ENCODE measurements around the gene KIAA1586. TPM values are rescaled to one million over a fixed set of nuclear protein-coding genes. Genes with fewer than 3 reads are reported as not detected.
"Not testable (repeated sequence)": the region's sequence is repeated elsewhere in the genome, so short reads cannot be mapped to it uniquely, and the experiment has no call there.

Gene KIAA1586
- total RNA-seq, 1 experiment from 2014 or later, result 8.6 TPM

DNA sequence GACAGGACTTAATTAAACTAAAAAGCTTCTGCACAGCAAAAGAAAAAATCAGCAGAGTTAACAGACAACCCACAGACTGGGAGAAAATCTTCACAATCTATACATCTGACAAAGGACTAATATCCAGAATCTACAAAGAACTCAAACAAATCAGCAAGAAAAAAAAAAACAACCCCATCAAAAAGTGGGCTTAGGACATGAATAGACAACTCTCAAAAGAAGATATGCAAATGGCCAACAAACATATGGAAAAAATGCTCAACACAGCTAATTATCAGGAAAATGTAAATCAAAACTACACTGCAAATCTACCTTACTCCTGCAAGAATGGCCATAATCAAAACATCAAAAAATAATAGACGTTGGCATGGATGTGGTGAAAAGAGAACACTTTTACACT, 2.4 kb upstream of the KIAA1586 start:
- not testable (repeated sequence) for DNase-seq (ENCODE audit: low read depth)

DNA sequence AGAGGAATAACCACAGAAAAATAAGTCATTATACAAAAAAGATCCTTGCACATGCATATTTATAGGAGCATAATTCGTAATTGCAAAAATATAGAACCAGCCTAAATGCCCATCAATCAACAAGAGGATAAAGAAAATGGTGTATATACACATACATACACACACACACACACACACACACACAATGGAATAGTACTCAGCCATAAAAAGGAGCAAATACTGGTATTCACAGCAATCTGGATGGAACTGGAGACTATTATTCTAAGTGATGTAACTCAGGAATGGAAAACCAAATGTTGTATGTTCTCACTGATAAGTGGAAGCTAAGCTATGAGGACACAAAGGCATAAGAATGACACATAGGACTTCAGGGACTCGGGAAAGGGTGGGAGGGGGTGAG, 1.9 kb upstream of the KIAA1586 start:
- DNase-seq (ENCODE audit: low read depth), result no peak

DNA sequence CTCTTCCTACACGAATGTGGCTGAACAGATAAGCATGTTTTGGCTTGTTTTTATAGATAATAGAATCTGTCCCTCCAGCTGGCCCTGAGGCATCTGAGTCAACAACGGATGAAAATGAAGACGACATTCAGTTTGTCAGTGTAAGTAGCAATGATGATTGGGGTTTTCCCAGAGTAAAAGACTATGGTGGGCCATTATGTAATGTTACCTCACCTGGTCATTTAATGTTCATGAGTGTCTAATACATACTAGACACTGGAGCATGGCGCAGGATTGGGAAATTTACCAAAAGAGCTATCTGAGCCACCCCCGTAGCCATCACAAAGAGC, 728 bp downstream of the KIAA1586 start:
- not testable (repeated sequence) for DNase-seq (ENCODE audit: low read depth)

DNA sequence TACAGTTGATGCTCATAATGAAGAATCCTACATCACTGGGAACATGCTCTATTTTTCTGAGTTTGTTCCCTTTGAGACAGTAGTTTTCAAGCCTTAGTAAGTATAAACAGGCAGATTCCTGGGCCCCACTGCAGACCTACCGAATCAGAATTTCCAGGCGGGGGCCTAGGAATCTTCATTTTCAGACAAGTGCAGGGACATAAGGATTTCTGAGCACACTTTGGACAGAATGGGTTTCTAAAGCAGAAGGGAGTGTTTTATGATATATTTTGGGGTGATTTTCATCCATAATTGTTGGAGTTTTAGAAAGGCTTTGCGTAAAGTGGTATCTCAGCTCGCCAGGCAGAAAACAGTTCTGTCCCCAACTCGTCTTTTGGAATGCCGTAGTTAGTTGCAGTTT, 1.4 kb downstream of the KIAA1586 start:
- DNase-seq (ENCODE audit: low read depth), result not testable (repeated sequence)

DNA sequence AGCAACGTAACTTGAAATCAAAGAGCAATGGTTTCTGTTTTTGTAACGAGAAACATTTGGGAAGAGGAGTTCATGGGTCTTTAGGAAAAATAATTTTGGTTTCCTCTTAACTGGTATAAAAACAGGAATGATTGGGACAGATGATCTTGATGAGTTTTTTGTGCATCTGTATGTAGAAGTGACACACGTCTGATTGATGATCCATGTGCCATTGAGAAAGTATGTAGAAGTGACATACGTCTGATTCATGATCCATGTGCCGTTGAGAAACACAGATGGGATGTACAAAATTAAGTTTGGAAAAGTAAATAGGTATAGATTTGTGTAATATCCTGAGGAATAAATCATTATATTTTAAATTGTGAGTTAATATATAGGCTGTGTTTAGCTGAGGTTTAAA, 2.1 kb downstream of the KIAA1586 start:
- no peak for DNase-seq (ENCODE audit: low read depth)

DNA sequence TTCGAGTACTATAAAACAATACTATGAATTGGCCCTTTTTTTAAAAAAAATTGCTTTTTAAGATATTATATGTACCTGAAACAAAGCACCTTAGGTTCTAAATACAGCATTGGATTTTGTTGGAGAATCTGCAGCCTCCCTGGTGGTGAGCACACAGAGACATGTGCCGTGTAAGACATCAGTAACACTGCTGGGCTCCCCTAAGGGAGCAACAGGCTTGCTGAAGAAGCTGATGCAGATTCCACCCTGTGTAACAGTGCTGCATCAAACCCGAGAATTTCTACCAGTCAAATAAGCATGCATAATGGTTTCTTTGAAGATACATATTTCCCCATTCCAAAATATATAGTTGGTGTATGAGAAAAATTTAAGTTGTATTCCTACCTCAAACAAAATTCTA, 17.4 kb downstream of the KIAA1586 start:
- DNase-seq (ENCODE audit: low read depth), result no peak

DNA sequence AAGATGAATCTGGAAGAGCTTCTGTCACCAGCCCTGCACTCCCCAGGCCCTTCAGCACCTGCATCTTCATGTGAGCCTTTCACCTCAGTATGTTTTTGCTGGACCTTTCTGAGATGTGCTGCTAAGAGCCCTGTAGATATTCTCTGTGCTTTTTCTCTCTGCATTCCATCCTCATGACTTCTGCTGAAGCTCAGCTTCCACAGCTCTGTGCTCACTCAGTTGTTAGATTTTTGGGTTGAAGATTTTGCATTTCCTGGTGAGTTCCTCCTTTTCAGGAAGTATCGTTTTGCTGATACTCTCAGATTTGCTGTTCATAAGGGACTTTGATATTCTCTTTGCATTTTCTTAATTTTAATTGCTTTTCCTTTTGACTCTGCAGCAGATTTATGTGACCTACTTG, 18.3 kb downstream of the KIAA1586 start:
- DNase-seq (ENCODE audit: low read depth), result no peak

DNA sequence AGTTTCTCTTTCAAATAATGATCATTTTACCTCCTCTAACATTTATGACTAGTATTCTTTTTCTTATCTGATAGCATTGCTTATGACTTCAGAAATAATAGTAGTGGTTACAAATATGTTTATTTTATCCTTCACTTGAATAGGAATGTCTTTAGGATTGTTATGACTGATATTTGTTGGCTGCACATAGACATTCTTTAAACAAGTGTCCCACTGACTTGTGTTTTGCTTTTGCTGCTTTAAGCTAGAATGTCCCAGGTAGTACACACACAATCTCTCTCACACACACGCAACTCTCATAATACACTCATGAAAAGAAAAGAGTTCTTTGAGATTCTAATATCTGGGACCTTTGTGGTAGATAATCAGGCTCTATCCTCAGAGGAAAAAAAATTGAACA, 21.6 kb downstream of the KIAA1586 start:
- DNase-seq (ENCODE audit: low read depth), result no peak

DNA sequence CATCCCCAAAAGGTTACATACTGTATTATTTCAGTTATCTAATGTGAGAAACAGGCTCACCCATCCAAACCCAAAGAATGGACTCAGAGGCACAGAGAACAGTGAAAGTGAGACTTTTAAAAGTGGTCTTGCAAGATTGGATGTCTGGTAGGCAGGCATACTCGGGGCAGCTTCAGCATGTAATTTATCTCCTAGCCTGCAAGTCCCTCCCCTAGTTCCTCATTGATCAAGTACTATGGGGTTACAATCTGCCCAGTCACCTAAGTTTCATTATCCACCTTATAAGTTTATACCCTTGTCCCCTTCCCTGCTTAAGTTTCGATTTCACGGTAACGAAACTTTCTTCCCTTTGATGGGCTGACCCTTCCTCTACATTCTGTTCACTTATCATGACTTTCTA, 22.7 kb downstream of the KIAA1586 start:
- DNase-seq (ENCODE audit: low read depth), result no peak

DNA sequence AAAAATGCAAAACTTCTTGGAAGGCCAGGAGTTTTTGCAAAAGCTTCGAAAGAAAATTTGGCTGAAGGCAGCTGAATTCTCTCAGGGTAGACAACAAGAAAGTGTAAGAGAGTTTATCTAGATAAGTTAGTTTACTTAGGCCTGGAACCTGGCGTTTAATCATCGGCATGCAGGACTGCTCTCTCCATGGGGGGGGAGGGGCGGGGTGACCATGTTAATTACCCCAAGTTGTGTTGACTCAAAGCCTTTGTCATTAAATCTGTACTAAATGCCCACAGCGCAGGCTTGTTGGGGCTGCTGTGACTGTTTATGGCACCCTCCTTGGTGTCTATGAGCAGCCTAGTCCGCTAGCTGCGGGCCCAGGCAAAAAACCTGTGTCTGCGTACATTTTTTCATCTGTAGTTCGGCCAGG, 23.4 kb downstream of the KIAA1586 start:
- no peak for DNase-seq (ENCODE audit: low read depth)

DNA sequence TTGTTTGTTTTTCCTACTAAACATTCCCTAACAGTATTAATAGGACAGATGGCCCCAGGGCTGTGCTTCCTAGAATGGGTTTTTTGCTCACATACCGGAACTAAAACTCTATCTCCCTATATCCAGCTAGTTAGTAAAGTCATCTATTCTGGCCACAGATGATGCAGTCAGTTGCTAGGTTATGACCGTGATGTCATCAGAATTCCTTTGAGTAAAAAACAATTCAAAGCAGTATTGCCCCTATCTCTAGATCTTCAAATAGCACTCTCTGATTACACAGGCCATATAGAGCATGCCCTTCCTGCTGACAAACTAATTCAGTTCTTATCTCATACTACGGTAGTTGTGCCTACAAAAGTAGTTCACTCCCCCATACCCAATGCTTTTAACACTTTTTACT, 25.6 kb downstream of the KIAA1586 start:
- DNase-seq (ENCODE audit: low read depth), result no peak

DNA sequence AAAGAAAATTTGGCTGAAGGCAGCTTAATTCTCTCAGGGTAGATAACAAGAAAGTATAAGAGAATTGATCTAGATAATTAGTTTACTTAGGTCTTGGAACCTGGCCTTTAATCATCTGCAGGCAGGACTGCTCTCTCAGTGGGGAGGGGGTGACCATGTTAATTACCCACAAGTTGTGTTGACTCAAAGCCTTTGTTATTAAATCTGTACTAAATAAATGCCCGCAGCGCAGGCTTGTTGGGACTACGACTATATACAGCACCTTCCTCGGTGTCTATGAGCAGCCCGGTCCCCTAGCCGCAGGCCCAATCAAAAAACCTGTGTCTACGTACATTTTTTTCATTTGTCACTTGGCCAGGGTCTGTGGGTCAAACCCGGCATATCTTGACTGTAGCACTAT, 27.9 kb downstream of the KIAA1586 start:
- no peak for DNase-seq (ENCODE audit: low read depth)

DNA sequence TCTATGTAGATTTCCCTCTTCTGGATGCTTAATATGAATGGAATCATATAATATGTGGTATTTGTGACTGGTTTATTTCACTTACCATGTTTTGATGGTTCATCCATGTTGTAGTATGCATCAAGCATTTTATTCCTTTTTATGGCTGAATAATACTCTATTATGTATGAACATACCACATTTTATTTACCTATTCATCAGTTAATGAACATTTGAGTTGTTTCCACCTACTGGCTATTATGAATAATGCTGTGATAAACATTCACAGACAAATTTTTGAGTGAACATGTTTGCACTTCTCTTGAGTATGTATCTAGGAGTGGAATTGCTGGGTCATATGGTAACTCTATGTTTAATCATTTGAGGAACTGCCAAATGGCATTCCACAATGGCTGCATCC, 28.6 kb downstream of the KIAA1586 start:
- DNase-seq (ENCODE audit: low read depth), result no peak

DNA sequence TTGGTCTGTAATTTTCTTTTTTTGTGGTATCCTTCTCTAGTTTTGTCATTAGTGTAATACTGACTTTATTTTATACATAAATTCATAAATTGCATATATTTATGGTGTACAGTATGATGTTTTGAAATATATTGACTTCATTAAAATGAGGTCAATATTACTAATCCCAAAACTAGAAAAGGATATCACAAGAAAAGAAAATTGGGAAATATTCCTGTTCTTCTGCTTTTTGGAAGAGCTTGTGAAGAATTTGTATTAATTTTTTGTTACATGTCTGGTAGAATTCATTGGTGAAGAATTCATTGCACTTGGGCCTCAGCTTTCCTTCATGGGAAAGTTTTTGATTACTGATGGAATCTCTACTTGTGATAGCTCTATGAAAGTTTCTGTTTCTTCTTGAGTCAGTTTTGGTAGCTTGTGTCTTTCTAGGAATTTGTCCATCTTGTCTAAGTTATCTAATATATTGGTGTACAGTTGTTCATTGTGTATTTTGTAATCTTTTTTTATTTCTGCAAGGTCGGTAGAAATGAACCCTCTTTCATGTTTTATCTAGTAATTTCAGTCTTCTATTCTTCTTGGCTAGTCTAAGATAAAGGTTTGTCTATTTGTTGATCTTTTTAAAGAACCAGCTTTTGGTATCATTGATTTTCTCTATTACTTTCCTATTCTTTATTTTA, 32.2 kb downstream of the KIAA1586 start:
- no peak for DNase-seq (ENCODE audit: low read depth)

DNA sequence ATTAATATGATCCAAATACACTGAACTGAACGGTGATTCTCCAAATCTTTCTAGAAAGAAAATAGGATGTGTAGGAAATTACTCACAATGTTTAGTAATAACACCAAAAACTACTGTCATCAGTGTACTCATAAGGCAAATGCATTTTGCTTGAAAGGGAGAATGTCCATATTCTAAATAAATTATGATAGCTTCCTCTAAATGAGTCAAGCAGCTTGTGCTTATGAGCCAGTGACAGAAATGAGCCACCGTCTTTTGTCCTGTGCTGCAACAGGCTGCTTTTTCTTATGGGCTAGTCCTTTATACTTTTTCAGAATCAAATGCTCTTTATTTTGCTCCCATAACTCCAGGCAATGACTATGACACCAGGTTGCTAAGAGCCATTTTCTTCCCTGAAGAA, 39.0 kb downstream of the KIAA1586 start:
- DNase-seq (ENCODE audit: low read depth), result no peak

DNA sequence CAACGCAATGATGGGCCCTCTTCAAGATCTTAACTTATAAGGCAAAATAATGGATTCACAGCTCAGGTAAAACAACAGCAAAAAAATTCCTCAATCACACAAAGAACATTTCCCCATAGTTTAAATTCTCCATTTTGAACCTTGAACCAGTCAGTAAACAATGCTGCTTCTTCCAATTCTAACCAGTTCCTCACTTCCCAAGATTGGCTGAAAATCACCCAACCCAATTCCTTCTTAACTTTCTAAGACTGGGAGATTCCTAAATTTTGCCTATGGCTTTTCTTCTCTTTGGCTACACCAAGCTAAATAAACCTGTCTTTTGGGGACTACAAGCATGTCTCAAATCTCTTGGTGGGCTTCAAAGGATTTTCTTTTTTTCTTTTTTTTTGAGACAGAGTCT, 40.4 kb downstream of the KIAA1586 start:
- DNase-seq (ENCODE audit: low read depth), result no peak

DNA sequence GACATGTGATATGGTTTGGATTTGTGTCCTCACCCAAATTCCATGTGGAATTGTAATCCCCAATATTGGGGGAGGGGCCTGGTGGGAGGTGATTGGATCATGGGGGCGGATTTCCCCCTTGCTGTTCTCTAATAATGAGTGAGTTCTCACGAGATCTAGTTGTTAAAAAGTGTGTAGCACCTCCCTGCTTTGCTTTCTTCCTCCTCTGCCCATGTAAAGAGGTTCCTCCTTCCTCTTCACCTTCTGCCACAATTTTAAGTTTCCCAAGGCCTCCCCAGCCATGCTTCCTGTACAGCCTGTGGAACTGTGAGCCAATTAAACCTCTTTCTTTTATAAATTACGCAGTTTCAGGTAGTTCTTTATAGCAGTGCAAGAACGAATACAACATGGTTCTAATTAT, 41.4 kb downstream of the KIAA1586 start:
- DNase-seq (ENCODE audit: low read depth), result no peak

DNA sequence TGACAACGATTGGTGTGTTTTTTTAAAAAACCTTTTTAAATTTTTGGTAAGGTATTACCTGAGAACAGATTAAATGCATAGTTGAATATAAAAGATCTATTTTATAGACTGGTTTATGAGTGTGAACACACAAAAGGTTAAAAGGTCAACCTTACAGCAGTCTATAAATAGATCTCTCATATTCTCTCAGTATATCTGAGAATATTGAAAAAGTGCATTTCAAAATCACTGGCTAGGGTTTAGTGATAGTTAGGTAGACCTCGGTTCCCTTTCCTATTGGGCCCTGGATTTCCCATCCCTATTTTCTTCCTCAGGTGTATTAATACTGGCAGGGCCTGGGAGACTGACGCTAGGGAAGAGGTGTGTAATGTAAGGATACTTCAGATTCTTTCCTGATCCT, 42.8 kb downstream of the KIAA1586 start:
- no peak for DNase-seq (ENCODE audit: low read depth)

DNA sequence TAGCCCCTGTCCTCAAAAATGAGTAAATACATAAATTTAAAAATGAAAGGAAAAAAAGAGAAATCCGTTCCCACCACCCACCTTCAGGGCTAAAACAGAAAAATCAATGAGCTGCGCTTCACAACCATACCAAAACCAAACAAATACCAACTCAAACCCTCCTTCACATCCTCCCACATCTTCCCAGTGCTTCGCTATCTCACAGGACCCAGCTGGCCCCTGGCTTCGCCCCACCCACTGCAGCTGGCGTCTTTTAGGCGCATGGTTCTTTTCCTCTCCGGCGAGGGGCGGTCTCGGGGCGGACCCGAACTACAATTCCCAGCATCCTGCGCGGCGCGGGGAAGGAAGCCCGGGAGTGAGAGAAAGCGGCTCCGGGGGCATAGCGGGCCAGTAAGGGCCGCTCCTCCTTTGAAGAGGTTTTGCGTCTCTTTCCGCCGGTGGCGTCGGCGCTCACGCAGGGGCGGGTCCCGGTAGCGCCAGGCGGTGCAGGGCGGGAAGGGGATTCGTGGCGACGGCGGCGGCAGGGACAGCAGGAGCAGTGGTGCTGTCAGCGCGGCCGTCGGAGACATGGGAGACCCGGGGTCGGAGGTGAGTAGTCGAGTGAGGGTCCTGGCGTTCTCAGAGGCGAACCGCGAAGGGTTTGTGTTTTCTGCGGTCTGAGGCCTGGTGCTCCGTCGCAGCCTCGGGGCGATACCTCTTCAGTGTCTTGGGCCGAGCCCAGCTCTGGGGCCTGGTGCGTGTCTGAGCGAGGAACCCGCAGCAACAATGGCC, 43.4 kb downstream of the KIAA1586 start, which contains the start of gene ZNF451:
TSS of gene ZNF451 (plus strand) at position 502 of the 771 bp plus-strand sequence. CDS start at position 568, 66 bp downstream.
- DNase-seq (ENCODE audit: low read depth), result peak; percentile 98

DNA sequence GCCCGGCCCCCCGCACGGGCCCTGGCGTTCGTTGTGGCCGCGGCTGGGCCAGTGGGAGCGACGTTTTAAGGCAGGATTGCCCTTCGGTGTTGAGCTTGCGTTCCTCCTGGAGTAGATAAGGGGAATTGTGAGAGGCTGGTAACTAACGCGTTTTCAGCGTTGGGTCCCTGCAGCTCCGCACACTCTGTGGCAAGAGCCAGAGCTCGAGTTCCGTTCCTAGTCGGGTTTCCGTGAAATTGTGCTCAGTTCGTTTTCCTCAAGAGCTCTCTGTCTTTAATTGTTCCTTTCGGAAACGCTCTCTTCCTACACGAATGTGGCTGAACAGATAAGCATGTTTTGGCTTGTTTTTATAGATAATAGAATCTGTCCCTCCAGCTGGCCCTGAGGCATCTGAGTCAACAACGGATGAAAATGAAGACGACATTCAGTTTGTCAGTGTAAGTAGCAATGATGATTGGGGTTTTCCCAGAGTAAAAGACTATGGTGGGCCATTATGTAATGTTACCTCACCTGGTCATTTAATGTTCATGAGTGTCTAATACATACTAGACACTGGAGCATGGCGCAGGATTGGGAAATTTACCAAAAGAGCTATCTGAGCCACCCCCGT, 44.1 kb downstream of the KIAA1586 start:
- not testable (repeated sequence) for DNase-seq (ENCODE audit: low read depth)

DNA sequence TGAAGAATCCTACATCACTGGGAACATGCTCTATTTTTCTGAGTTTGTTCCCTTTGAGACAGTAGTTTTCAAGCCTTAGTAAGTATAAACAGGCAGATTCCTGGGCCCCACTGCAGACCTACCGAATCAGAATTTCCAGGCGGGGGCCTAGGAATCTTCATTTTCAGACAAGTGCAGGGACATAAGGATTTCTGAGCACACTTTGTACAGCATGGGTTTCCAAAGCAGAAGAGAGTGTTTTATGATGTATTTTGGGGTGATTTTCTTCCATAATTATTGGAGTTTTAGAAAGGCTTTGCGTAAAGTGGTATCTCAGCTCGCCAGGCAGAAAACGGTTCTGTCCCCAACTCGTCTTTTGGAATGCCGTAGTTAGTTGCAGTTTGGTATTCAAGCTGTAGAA, 44.9 kb downstream of the KIAA1586 start:
- DNase-seq (ENCODE audit: low read depth), result not testable (repeated sequence)

DNA sequence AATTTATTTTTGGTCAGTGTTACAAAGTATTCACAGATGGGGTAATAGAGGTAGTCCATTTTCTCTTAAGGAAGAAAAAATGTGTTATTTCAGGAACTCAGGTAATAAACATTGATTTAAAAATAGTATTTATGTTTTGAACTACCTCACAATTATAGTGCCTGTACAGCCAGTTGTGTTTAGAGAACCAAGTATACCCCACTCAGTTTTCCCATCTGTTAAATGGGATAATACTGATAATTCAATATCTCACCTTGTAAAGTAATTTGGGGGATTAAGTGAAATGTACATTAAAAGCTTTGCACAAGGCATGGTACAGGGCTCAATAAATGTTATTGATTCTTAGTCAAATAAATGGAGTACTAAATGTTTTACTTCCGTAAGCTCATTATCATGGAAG, 48.2 kb downstream of the KIAA1586 start:
- no peak for DNase-seq (ENCODE audit: low read depth)

DNA sequence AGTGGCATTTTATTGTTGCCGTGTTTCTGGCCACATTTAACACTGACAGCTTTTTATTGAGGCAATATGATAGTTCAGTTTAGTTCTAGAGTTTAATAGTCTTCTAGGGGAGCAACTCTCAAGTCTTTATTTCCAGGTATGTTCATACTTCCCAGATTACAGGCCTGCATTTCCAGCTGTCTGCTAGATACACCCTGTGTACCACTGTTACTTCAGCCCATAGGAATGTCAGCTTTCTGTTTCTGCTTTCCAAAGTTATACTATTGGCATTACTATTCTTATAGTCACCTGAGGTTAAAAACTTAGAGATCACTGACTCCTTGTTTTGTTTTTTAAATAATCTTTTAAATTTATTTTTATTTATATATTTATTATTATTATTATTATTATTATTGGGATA, 51.1 kb downstream of the KIAA1586 start:
- no peak for DNase-seq (ENCODE audit: low read depth)
